Measurements from ENCODE around the gene DNMBP.
"Not testable (repeated sequence)": the region's sequence is repeated elsewhere in the genome, so short reads cannot be mapped to it uniquely, and the experiment has no call there.

DNMBP gene

DNA sequence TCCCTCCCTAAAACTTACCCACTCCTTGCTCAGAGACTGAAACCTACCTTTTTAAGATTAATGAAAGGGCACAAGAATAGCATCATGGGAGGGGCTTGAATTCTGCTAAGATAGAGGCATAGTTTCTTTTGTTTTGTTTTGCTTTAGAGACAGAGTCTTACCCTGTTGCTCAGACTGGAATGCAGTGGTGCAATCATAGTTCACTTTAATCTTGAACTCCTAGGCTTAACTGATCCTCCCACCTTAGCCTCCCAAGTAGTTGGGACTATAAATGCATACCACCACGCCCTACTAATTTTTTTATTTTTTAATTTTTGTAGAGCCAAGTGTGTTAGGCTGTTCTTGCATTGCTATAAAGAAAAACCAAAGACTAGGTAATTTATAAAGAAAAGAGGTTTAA, 17.7 kb upstream of the DNMBP start:
- Mint-ChIP-seq H3K36me3 (peaks cover 7% of the 10 kb centered on the region), H3K27ac (no peak overlapping the region), H3K9me3 (peaks cover 7% of the 10 kb centered on the region), H3K4me1 (no peaks in the 10 kb centered on the region), H3K4me3 (no peak overlapping the region), H3K27me3 (no peaks in the 10 kb centered on the region)
- no peak for ATAC-seq

GRCh38 chr10:100025576-100025975, 15.8 kb upstream of the DNMBP start:
- peaks cover 7% of the 10 kb centered on the region for H3K9me3 Mint-ChIP-seq

GRCh38 chr10:100024748-100025147, 15.0 kb upstream of the DNMBP start:
- no peaks in the 10 kb centered on the region for H3K27me3 Mint-ChIP-seq
- no peak for ATAC-seq
- H3K4me3 Mint-ChIP-seq, result no peak overlapping the region
- H3K27ac Mint-ChIP-seq, result no peak overlapping the region
- peaks cover 7% of the 10 kb centered on the region for H3K36me3 Mint-ChIP-seq
- H3K9me3 Mint-ChIP-seq, result peaks cover 7% of the 10 kb centered on the region
- H3K4me1 Mint-ChIP-seq, result peaks cover 14% of the 10 kb centered on the region

More at GRCh38 chr10:100025576-100025975, 15.8 kb upstream of the DNMBP start:
- H3K36me3 Mint-ChIP-seq, result peaks cover 7% of the 10 kb centered on the region
- H3K27me3 Mint-ChIP-seq, result no peaks in the 10 kb centered on the region
- H3K4me3 Mint-ChIP-seq, result no peak overlapping the region
- peaks cover 5% of the 10 kb centered on the region for H3K4me1 Mint-ChIP-seq
- H3K27ac Mint-ChIP-seq, result no peak overlapping the region
- ATAC-seq, result no peak

GRCh38 chr10:100022403-100022802, 12.7 kb upstream of the DNMBP start:
- Mint-ChIP-seq H3K27ac (no peak overlapping the region), H3K4me1 (peaks cover 15% of the 10 kb centered on the region), H3K27me3 (no peaks in the 10 kb centered on the region), H3K36me3 (no peaks in the 10 kb centered on the region), H3K4me3 (no peak overlapping the region), H3K9me3 (peaks cover 3% of the 10 kb centered on the region)
- ATAC-seq, result no peak

- Mint-ChIP-seq H3K36me3 (no peaks in the 10 kb centered on the region), H3K27ac (no peak overlapping the region), H3K4me3 (peak overlapping the region; percentile 26), H3K9me3 (peaks cover under 1% of the 10 kb centered on the region), H3K4me1 (peaks cover 15% of the 10 kb centered on the region), H3K27me3 (no peaks in the 10 kb centered on the region)
- peak; percentile 34 for ATAC-seq
These were observed 11.6 kb upstream of the DNMBP start for GRCh38 chr10:100021322-100021721.

- H3K4me3 Mint-ChIP-seq, result no peak overlapping the region
These were observed 11.1 kb upstream of the DNMBP start for GRCh38 chr10:100020886-100021253.

DNA sequence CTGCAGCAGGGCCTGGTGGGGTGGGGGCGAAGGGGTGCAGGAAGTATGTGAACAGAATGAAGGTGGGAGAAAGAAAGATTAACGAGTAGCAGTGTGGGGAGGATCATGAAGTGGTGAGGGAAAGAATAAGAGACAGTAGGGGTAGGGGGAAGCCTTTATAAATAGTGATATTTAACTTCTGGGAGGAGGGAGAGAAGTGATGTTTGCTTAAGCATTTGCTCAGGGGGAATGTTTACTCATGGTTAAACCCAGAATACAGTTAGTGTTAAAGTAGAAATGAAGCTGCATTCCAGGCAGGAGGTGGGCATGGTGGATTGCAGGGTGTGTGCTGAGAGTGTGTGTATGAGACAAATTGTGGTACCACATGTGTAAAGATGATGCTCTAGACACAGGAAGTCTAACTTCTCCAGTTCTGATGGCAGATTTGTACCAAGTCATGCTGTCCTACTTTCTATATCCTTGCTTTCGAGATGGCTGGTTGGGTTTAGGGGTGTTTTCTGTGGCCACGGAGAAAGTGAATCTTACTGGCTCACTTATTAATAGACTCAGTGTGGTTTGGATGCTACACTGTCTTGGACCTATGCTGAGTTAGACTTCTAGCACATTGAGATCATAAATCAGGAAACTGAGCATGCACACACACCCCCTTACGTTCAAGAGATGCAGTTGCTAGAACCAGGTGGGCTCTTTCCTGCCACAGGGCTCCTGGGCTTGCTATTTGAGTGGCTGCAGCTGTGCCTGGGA, 10.6 kb upstream of the DNMBP start:
- no peaks in the 10 kb centered on the region for H3K27me3 Mint-ChIP-seq
- no peaks in the 10 kb centered on the region for H3K9me3 Mint-ChIP-seq
- H3K36me3 Mint-ChIP-seq, result no peaks in the 10 kb centered on the region
- H3K27ac Mint-ChIP-seq, result peak overlapping the region; percentile 26
- peaks cover 15% of the 10 kb centered on the region for H3K4me1 Mint-ChIP-seq
- no peak overlapping the region for H3K4me3 Mint-ChIP-seq
- ATAC-seq, result peak; percentile 73

More at GRCh38 chr10:100020886-100021253, 11.1 kb upstream of the DNMBP start:
- Mint-ChIP-seq H3K27ac (peak overlapping the region; percentile 26), H3K36me3 (no peaks in the 10 kb centered on the region), H3K27me3 (no peaks in the 10 kb centered on the region), H3K4me1 (peaks cover 15% of the 10 kb centered on the region), H3K9me3 (no peaks in the 10 kb centered on the region)
- ATAC-seq, result no peak

DNA sequence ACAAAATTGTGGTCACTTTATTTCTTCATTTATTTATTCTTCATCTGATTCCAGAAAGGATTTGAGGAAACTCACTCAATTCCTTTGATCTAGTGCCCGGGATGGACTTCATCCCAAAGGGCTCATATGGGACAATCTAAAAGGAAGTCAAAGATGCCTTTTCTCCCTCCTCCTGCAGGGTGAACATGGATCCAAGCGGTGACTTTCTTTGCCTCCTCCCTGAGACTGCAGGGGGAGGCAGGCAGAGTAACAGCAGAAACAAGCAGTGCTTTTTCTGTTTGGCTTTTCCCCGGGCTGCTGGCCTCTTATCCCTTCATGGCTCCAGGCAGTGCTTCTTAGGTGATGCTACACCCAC, 10.0 kb upstream of the DNMBP start:
- no peaks in the 10 kb centered on the region for H3K36me3 Mint-ChIP-seq
- no peaks in the 10 kb centered on the region for H3K27me3 Mint-ChIP-seq
- no peaks in the 10 kb centered on the region for H3K9me3 Mint-ChIP-seq
- ATAC-seq, result no peak
- peaks cover 15% of the 10 kb centered on the region for H3K4me1 Mint-ChIP-seq
- no peak overlapping the region for H3K4me3 Mint-ChIP-seq
- peak overlapping the region; percentile 26 for H3K27ac Mint-ChIP-seq

GRCh38 chr10:100014071-100014762, 4.5 kb upstream of the DNMBP start:
- Mint-ChIP-seq H3K4me1 (peaks cover 32% of the 10 kb centered on the region), H3K9me3 (no peaks in the 10 kb centered on the region), H3K27ac (peak overlapping the region; percentile 92), H3K27me3 (no peaks in the 10 kb centered on the region), H3K36me3 (no peaks in the 10 kb centered on the region), H3K4me3 (peak overlapping the region; percentile 44)
- peak; percentile 77 for ATAC-seq

- peaks cover 38% of the 10 kb centered on the region for H3K4me1 Mint-ChIP-seq
- no peaks in the 10 kb centered on the region for H3K36me3 Mint-ChIP-seq
- ATAC-seq, result no peak
- H3K27ac Mint-ChIP-seq, result peak overlapping the region; percentile 92
- no peaks in the 10 kb centered on the region for H3K27me3 Mint-ChIP-seq
- H3K4me3 Mint-ChIP-seq, result no peak overlapping the region
- H3K9me3 Mint-ChIP-seq, result no peaks in the 10 kb centered on the region
These were observed 3.9 kb upstream of the DNMBP start for GRCh38 chr10:100013621-100014020.

DNA sequence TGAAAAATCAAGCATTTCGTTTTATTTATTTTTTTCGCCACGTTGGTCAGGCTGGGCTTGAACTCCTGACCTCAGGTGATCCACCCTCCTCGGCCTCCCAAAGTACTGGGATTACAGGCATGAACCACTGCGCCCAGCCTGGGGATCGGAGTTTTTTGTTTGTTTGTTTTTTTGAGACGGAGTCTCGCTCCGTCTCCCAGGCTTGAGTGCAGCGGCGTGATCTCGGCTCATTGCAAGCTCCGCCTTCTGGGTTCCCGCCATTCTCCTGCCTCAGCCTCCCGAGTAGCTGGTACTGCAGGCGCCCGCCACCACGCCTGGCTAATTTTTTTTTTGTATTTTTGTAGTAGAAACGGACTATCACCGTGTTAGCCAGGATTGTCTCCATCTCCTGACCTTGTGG, 2.2 kb upstream of the DNMBP start:
- not testable (repeated sequence) for H3K4me3 Mint-ChIP-seq, ATAC-seq, H3K27me3 Mint-ChIP-seq, H3K36me3 Mint-ChIP-seq, H3K9me3 Mint-ChIP-seq
- Mint-ChIP-seq H3K4me1 (peaks cover 55% of the 10 kb centered on the region), H3K27ac (peak overlapping the region; percentile 92)

DNA sequence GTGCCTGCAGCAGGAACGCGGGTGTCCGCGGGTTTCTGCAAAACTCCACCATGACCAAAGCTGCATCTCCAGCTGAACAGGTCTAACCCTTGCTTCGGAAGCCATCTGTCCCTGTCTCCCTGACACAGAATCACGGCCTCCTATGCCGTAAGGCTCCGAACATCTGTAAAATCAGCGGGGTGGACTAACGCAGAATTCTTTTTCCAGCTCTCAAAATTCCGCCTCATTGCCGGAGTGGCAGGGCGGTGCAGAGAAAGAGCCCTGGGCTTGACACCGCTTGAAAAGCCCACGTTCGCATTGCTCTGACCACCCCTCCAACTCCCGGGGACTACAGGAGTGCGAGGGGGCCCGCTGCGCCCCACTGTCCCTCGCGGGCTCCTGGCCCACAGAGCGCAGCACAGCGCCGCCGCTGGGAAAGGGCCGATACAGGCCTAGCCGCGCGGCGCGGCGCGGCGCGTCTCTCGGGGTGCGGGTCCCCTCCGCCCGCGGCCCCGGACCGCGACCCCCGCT, 409 bp downstream of the DNMBP start:
- no peaks in the 10 kb centered on the region for H3K9me3 Mint-ChIP-seq

GRCh38 chr10:100008708-100009282, 952 bp downstream of the DNMBP start:
- ATAC-seq, result no peak
- peak overlapping the region; percentile 77 for H3K27ac Mint-ChIP-seq
- H3K9me3 Mint-ChIP-seq, result no peaks in the 10 kb centered on the region
- H3K4me1 Mint-ChIP-seq, result peaks cover 69% of the 10 kb centered on the region
- H3K4me3 Mint-ChIP-seq, result peak overlapping the region; percentile 89
- H3K27me3 Mint-ChIP-seq, result no peaks in the 10 kb centered on the region
- H3K36me3 Mint-ChIP-seq, result no peaks in the 10 kb centered on the region

More for the DNA sequence above, 409 bp downstream of the DNMBP start:
- Mint-ChIP-seq H3K27ac (peak overlapping the region; percentile 77), H3K27me3 (no peaks in the 10 kb centered on the region), H3K4me1 (peaks cover 74% of the 10 kb centered on the region), H3K36me3 (no peaks in the 10 kb centered on the region), H3K4me3 (peak overlapping the region; percentile 89)
- ATAC-seq, result peak; percentile 82

- peak overlapping the region; percentile 43 for H3K27ac Mint-ChIP-seq
- no peaks in the 10 kb centered on the region for H3K27me3 Mint-ChIP-seq
- peaks cover 63% of the 10 kb centered on the region for H3K4me1 Mint-ChIP-seq
- H3K9me3 Mint-ChIP-seq, result no peaks in the 10 kb centered on the region
- ATAC-seq, result no peak
- no peaks in the 10 kb centered on the region for H3K36me3 Mint-ChIP-seq
- H3K4me3 Mint-ChIP-seq, result peak overlapping the region; percentile 89
These were observed 1.6 kb downstream of the DNMBP start for GRCh38 chr10:100008142-100008522.

DNA sequence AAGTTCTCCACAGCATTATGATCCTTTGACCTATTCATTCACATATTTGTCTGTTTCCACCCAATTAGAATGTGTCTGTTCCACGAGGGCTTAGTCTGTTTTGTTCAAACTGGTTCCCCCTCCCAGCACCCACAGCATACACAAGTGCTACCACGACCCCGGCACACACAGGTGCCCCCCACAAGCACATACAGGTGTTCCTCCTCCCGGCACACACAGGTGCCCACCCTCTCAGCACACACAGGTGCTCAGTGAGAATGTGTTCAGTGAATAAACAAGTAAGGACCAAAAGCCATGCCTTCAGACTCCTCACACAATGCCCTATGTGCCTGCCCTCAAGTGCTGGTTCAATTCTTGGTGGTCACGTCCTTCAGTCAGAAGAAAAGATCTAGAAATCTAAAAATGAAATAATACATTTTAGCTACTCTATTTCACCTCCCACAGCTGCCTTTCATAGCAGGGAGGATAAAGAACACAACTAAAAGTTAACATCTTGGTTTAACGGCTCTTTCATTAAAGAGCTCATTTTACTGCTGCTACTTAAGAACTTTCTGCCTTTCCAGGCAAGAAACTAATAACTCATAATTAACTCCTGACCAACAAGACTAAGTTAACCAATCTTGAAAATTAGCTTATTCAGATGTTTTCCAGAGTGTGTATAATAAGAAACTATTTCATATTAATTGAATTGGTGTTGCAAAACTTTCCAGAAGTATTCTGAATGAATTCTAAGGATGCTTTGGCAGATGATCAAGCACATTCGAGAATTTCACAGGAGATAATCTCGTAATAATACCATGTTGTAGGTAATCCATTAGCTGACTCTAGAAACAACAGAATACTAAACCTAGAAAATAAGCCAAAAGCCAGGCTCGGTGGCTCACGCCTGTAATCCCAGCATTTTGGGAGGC, 2.3 kb downstream of the DNMBP start:
- peak overlapping the region; percentile 66 for H3K4me3 Mint-ChIP-seq
- H3K36me3 Mint-ChIP-seq, result no peaks in the 10 kb centered on the region
- no peak for ATAC-seq
- no peaks in the 10 kb centered on the region for H3K9me3 Mint-ChIP-seq
- H3K27me3 Mint-ChIP-seq, result no peaks in the 10 kb centered on the region
- peak overlapping the region; percentile 43 for H3K27ac Mint-ChIP-seq
- H3K4me1 Mint-ChIP-seq, result peaks cover 65% of the 10 kb centered on the region

All from stimulated activated memory B cell treated with anti-CD40 and anti-IgM and Interleukin-4, amounts not matched to agents 10 μg/mL and 1 μg/mL and 100 μg/mL, for 72 hours (primary cell).